GM12878 (cell line): Measurements from ENCODE around the gene AP3M1. TPM values are rescaled to one million over a fixed set of nuclear protein-coding genes. Genes with fewer than 3 reads are reported as not detected.

Experiments used
- ATAC-seq: fragments of 200-7000 bp; cut with Tn5 transposase; 3 replicates; pipeline ENCODE4 v1.9.1; 2020; ENCODE audit warnings: mild to moderate bottlenecking, moderate library complexity
- BruUV-seq: library from RNA; stranded (reverse); fragments of 400-500 nt; replicated peaks from 2 replicates; lab custom pipeline; 2021; lab: Mats Ljungman, UMichigan
- CTCF ChIA-PET: fragments of 300-600 bp; sonication (Branson Sonifier 250); formaldehyde crosslinking; extraction: SDS; loops from one replicate; lab custom pipeline; 2021; ENCODE audit warnings: inconsistent platforms; lab: Yijun Ruan, JAX
- POLR2A ChIA-PET: fragments of 350-600 bp; formaldehyde crosslinking; extraction: SDS; loops from one replicate; lab custom pipeline; 2021; ENCODE audit warnings: inconsistent platforms; lab: Charles Lee
- RAD21 ChIA-PET: fragments of 300-600 bp; sonication (Branson Sonifier 250); formaldehyde crosslinking; loops from one replicate; lab custom pipeline; 2023; ENCODE audit warnings: antibody characterized with exemption; ENCODE audit not compliant: unreplicated experiment; lab: Charles Lee
- SMC1A ChIA-PET: fragments of 300-600 bp; sonication (Branson Sonifier 250); formaldehyde crosslinking; loops from one replicate; lab custom pipeline; 2023; ENCODE audit not compliant: unreplicated experiment, uncharacterized antibody; lab: Charles Lee
- DNase-seq: peaks from one replicate; pipeline ENCODE4 v3.0.0-alpha.2; 2011; ENCODE audit warnings: low read depth, low spot score
- FAIRE-seq: peaks from 3 replicates; lab custom pipeline; 2011; peaks lifted over from hg19 to GRCh38; lab: Jason Lieb, UNC
- H2AFZ ChIP-seq: 2 replicates; pipeline ENCODE4 v1.6.0; 2011; ENCODE audit warnings: low read depth, low read length, control low read depth; ENCODE audit not compliant: control insufficient read depth
- H3K27ac ChIP-seq: 2 replicates; pipeline ENCODE4 v1.5.1; 2011; ENCODE audit warnings: control low read depth; ENCODE audit not compliant: control insufficient read depth, insufficient read depth
- H3K27me3 ChIP-seq, 2 experiments: replicated peaks in 1 of 2; 2 replicates each; pipeline versions ENCODE4 v1.6.0 to v1.6.1; 2011; ENCODE audit warnings: low read length in 1 of 2; ENCODE audit not compliant: control insufficient read depth in 2 of 2, insufficient read depth in 2 of 2
- H3K36me3 ChIP-seq, 2 experiments: 2 replicates each; pipeline ENCODE4 v1.5.1; 2011; ENCODE audit warnings: low read length in 1 of 2; ENCODE audit not compliant: control insufficient read depth in 2 of 2, insufficient read depth in 2 of 2
- H3K4me1 ChIP-seq: 2 replicates; pipeline ENCODE4 v1.6.1; 2011; ENCODE audit warnings: mild to moderate bottlenecking, low read length, moderate library complexity, mixed read lengths; ENCODE audit not compliant: control insufficient read depth, insufficient read depth
- H3K4me2 ChIP-seq: 2 replicates; pipeline ENCODE4 v1.6.0; 2011; ENCODE audit warnings: control low read depth; ENCODE audit not compliant: control insufficient read depth, insufficient read depth
- H3K4me3 ChIP-seq: fragments of 200-600 bp; sonication (generic); 2 replicates; pipeline ENCODE4 v1.5.1; 2016
- H3K79me2 ChIP-seq: 2 replicates; pipeline ENCODE4 v1.6.0; 2011; ENCODE audit warnings: low read length; ENCODE audit not compliant: control insufficient read depth, insufficient read depth
- H3K9ac ChIP-seq: 2 replicates; pipeline ENCODE4 v1.8.0; 2011; ENCODE audit warnings: low read length, control low read depth, mixed read lengths; ENCODE audit not compliant: control insufficient read depth, insufficient read depth
- H3K9me3 ChIP-seq: replicated peaks from 3 replicates; pipeline ENCODE4 v1.5.1; 2011; ENCODE audit warnings: mild to moderate bottlenecking, low read length; ENCODE audit not compliant: control insufficient read depth, insufficient read depth
- H4K20me1 ChIP-seq: 2 replicates; pipeline ENCODE4 v1.6.0; 2011; ENCODE audit not compliant: control insufficient read depth, insufficient read depth
- CBFB ChIP-seq: IDR thresholded peaks from 2 replicates; pipeline ENCODE4 v1.6.1; 2016; ENCODE audit warnings: antibody characterized with exemption, low read depth
- CBX3 ChIP-seq: fragments of 200-600 bp; sonication (generic); IDR thresholded peaks from 2 replicates; pipeline ENCODE4 v1.6.1; 2016; ENCODE audit warnings: low read depth, borderline replicate concordance
- CREB1 ChIP-seq: IDR thresholded peaks from 2 replicates; pipeline ENCODE4 v1.6.1; 2012; ENCODE audit warnings: low read depth, mild to moderate bottlenecking, inconsistent platforms
- ESRRA ChIP-seq: IDR thresholded peaks from 2 replicates; pipeline ENCODE4 v1.6.1; 2012; ENCODE audit warnings: mild to moderate bottlenecking, low read length, improper control_type of control experiment
- HSF1 ChIP-seq: fragments of 150-350 bp; IDR thresholded peaks from 2 replicates; pipeline ENCODE4 v1.6.1; 2014; ENCODE audit warnings: mild to moderate bottlenecking, low read depth, low read length
- JUNB ChIP-seq: IDR thresholded peaks from 2 replicates; pipeline ENCODE4 v1.6.1; 2016; ENCODE audit warnings: antibody characterized with exemption, mild to moderate bottlenecking
- KLF5 ChIP-seq: fragments of 450-650 bp; IDR thresholded peaks from 2 replicates; pipeline ENCODE4 v1.6.1; 2014; ENCODE audit warnings: mild to moderate bottlenecking; ENCODE audit not compliant: partially characterized antibody
- MTA2 ChIP-seq: fragments of 450-650 bp; IDR thresholded peaks from 2 replicates; pipeline ENCODE4 v1.6.1; 2016; ENCODE audit warnings: low read depth, mild to moderate bottlenecking, moderate library complexity
- POLR2AphosphoS2 ChIP-seq: IDR thresholded peaks from 2 replicates; pipeline ENCODE4 v1.6.1; 2011; ENCODE audit warnings: low read depth, mild to moderate bottlenecking, low read length, improper control_type of control experiment, moderate library complexity
- POLR2AphosphoS5 ChIP-seq: IDR thresholded peaks from 2 replicates; pipeline ENCODE4 v1.6.1; 2011; ENCODE audit warnings: mild to moderate bottlenecking, low read length, inconsistent platforms
- SREBF2 ChIP-seq: IDR thresholded peaks from 2 replicates; pipeline ENCODE4 v1.6.1; 2012; ENCODE audit warnings: mild to moderate bottlenecking, low read length
- SUPT20H ChIP-seq: IDR thresholded peaks from 2 replicates; pipeline ENCODE4 v1.6.1; 2011; ENCODE audit warnings: low read depth, mild to moderate bottlenecking, low read length, moderate library complexity, borderline replicate concordance; ENCODE audit not compliant: control insufficient read depth
- TCF12 ChIP-seq: IDR thresholded peaks from 2 replicates; pipeline ENCODE4 v1.6.1; 2011; ENCODE audit warnings: low read depth, mild to moderate bottlenecking, low read length
- ZNF384 ChIP-seq: IDR thresholded peaks from 2 replicates; pipeline ENCODE4 v1.6.1; 2012; ENCODE audit warnings: low read depth, mild to moderate bottlenecking, low read length, improper control_type of control experiment, borderline replicate concordance
- ZZZ3 ChIP-seq: IDR thresholded peaks from 2 replicates; pipeline ENCODE4 v1.6.1; 2011; ENCODE audit warnings: low read depth; ENCODE audit not compliant: control insufficient read depth, insufficient read length
- WGBS: methylation state at CpG from one replicate; pipeline ENCODE4 v1.1.6; 2016; ENCODE audit warnings: low lambda C conversion rate; ENCODE audit not compliant: insufficient replicate concordance, insufficient coverage; ENCODE audit errors: missing lambda C conversion rate; 5-methylcytosine and 5-hydroxymethylcytosine counted together
- in situ Hi-C: fragments of 300-500 bp; cut with MboI; formaldehyde crosslinking; loops from 9 replicates; pipeline ENCODE4 v1.14.3; 2018; ENCODE audit warnings: mixed read lengths
- intact Hi-C: fragments of 100-400 bp; cut with micrococcal nuclease; formaldehyde crosslinking; loops from one replicate; pipeline ENCODE4 v1.14.2; 2022; ENCODE audit not compliant: unreplicated experiment
- polyA plus RNA-seq, 11 experiments: library from polyadenylated mRNA; depleted of rRNA in 4 of 11; unstranded in 6 of 11; stranded (reverse) in 5 of 11; fragments of >200 nt; fragmentation: Nextera tagmentation in 4 of 11; fragmentation: Illumina TruSeq in 1 of 11; extraction: Ambion mirVana in 4 of 11; extraction: Trizol in 1 of 11; gene quantifications; 1 replicate in 1 of 11; 2 replicates in 10 of 11; pipeline versions ENCODE4 v1.2.1 to v1.2.3, GENCODE V29; 2011 to 2016; ENCODE audit warnings: inconsistent platforms in 2 of 11, missing spikeins in 2 of 11, low read depth in 1 of 11
- total RNA-seq, 4 experiments: library from RNA; depleted of rRNA in 3 of 4; stranded (reverse); fragments of >200 nt in 3 of 4; fragmentation: Illumina TruSeq in 1 of 4; extraction: Trizol in 1 of 4; gene quantifications; 2 replicates each; pipeline versions ENCODE4 v1.2.1 to v1.2.3, GENCODE V29; 2013 to 2021
- TF ChIP-seq, protein P1 (sequence below): fragments of 450-650 bp; IDR thresholded peaks from 2 replicates; pipeline ENCODE4 v1.6.1; 2017; ENCODE audit warnings: borderline replicate concordance

The AP3M1 gene
- total and polyA plus RNA-seq, 10 of the 15 experiments (the other 5 are each of a cell fraction or from before 2014, with no cell fraction given): 22.1 to 83.4 (median 47.7) TPM

DNA sequence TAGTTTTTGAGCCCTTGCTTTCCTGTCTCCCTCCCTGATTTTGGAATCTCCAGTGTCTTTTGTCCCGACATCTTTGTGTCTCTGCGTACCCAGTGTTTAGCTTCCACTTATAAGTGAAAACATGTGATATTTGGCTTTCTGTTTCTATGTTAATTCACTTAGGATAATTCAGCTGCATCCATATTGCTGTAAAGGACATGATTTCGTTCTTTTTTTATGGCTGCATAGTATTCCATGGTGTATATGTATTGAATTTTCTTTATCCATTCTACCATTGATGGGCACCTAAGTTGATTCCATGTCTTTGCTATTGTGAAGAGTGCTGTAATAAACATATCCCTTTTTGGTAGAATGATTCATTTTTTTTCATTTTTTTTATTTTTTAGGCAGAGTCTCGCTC lies 48.7 kb upstream of the AP3M1 start:
- 98% methylated on average over 4 of the region's 4 CpGs for WGBS
- Histone ChIP-seq H3K9ac (no peak overlapping the region), H4K20me1 (no peaks in the 10 kb centered on the region), H3K4me3 (no peak overlapping the region), H3K27me3 (no peaks in the 10 kb centered on the region)
- TF ChIP-seq MTA2 (no peak), JUNB (no peak), CBX3 (no peak), TCF12 (no peak), KLF5 (no peak)
- TF ChIP-seq, all 136 proteins: peak for 0
- in situ Hi-C loops (no loop called here), intact Hi-C loops (no loop called here)
- H2AFZ ChIP-seq: no peak overlapping the region
- no peaks in the 10 kb centered on the region for H3K9me3 ChIP-seq
- CTCF ChIA-PET: interaction anchor here (1.6 to 1.7 kb wide), 2 partner anchors 14 to 44 kb away, joined by 3 to 11 read pairs; no protein-coding TSS in a partner anchor
- no peak for ATAC-seq
- peaks cover 25% of the 10 kb centered on the region for H3K79me2 ChIP-seq
- POLR2A ChIA-PET: no interaction called here
- H3K4me2 ChIP-seq: no peak overlapping the region
- H3K4me1 ChIP-seq: no peaks in the 10 kb centered on the region; the same call in 1 of the 2 replicates
- RAD21 ChIA-PET: no interaction called here
- FAIRE-seq: no peak
- SMC1A ChIA-PET: interaction anchor here (0.8 to 1.5 kb wide), 2 partner anchors 9 to 14 kb away, joined by 4 to 8 read pairs; no protein-coding TSS in a partner anchor
- BruUV-seq: no TSS peak
- H3K36me3 ChIP-seq: peaks cover 0 to 7% of the 10 kb centered on the region in 2 experiments; a peak in 2 of 4 replicates
- DNase-seq: no peak
- no peak overlapping the region for H3K27ac ChIP-seq

DNA sequence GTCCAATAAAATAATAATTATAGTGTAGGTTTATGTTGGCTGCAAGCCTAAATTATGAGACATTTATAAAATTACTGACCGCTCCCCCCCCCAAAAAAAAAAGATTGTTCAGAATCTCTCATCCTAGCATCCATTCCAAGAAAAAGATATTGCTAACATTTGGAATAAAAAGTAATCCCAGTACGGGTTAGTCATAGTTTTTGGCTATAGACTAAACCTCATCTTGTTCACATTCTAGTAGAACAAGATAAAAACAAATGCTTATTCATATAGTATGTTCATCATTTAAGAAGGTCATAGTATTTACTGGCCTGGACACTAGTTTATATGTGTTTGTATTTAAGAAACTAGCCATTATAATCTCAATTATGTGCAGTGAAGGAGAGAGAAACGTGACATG lies 44.4 kb upstream of the AP3M1 start:
- H4K20me1 ChIP-seq: no peaks in the 10 kb centered on the region
- CTCF ChIA-PET: interaction anchor here (0.7 kb wide), 1 partner anchor 17 kb away, joined by 3 read pairs; no protein-coding TSS in a partner anchor
- no peak overlapping the region for H2AFZ ChIP-seq
- no peak for DNase-seq
- H3K27ac ChIP-seq: no peak overlapping the region
- no peak overlapping the region for H3K4me3 ChIP-seq
- H3K9ac ChIP-seq: no peak overlapping the region
- in situ Hi-C loops (no loop called here), intact Hi-C loops (no loop called here)
- TF ChIP-seq ZNF384: no peak
- no peak for TF ChIP-seq ZZZ3
- no peak for TF ChIP-seq JUNB
- TF ChIP-seq SREBF2: no peak
- no peak for TF ChIP-seq TCF12
- no peak for TF ChIP-seq CREB1
- TF ChIP-seq CBFB: no peak
- TF ChIP-seq ESRRA: no peak
- TF ChIP-seq, protein P1, sequence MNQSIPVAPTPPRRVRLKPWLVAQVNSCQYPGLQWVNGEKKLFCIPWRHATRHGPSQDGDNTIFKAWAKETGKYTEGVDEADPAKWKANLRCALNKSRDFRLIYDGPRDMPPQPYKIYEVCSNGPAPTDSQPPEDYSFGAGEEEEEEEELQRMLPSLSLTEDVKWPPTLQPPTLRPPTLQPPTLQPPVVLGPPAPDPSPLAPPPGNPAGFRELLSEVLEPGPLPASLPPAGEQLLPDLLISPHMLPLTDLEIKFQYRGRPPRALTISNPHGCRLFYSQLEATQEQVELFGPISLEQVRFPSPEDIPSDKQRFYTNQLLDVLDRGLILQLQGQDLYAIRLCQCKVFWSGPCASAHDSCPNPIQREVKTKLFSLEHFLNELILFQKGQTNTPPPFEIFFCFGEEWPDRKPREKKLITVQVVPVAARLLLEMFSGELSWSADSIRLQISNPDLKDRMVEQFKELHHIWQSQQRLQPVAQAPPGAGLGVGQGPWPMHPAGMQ: no peak
- TF ChIP-seq POLR2AphosphoS5: no peak
- no peak for TF ChIP-seq HSF1
- no peak for TF ChIP-seq SUPT20H
- TF ChIP-seq POLR2AphosphoS2: no peak
- no peak for FAIRE-seq
- H3K27me3 ChIP-seq: no peaks in the 10 kb centered on the region
- no peak overlapping the region for H3K4me2 ChIP-seq
- RAD21 ChIA-PET: interaction anchor here (0.8 kb wide), 1 partner anchor 48 kb away, joined by 4 read pairs; no protein-coding TSS in a partner anchor
- SMC1A ChIA-PET: no interaction called here
- H3K4me1 ChIP-seq: no peaks in the 10 kb centered on the region; the same call in none of the 2 replicates
- H3K9me3 ChIP-seq: no peaks in the 10 kb centered on the region
- ATAC-seq: no peak
- no peaks in the 10 kb centered on the region for H3K36me3 ChIP-seq
- BruUV-seq: no TSS peak
- 100% methylated on average over 3 of the region's 3 CpGs for WGBS
- peaks cover 57% of the 10 kb centered on the region for H3K79me2 ChIP-seq
- POLR2A ChIA-PET: interaction anchor here (1.3 kb wide), 1 partner anchor 20 kb away, joined by 3 read pairs; no protein-coding TSS in a partner anchor
